MCF 10A (cell line): ENCODE measurements around the gene POU4F3. TPM values are rescaled to one million over a fixed set of nuclear protein-coding genes. Genes with fewer than 3 reads are reported as not detected.

Source experiments
- BruUV-seq: library from RNA; stranded (reverse); fragments of 400-500 nt; replicated peaks from 2 replicates; lab custom pipeline; 2021; lab: Mats Ljungman, UMichigan
- CTCF ChIA-PET: fragments of 300-600 bp; sonication (Branson Sonifier 250); formaldehyde crosslinking; extraction: SDS; loops from one replicate; lab custom pipeline; 2021; ENCODE audit warnings: antibody characterized with exemption, inconsistent platforms; lab: Yijun Ruan, JAX
- POLR2A ChIA-PET: fragments of 300-600, 350-650 bp; sonication (Branson Sonifier 250); formaldehyde crosslinking; extraction: SDS; loops from one replicate; lab custom pipeline; 2020; ENCODE audit warnings: antibody characterized with exemption, inconsistent platforms; lab: Yijun Ruan, JAX
- DNase-seq: peaks from one replicate; pipeline ENCODE4 v3.0.0-alpha.2; 2018; ENCODE audit not compliant: unreplicated experiment
- H3K27ac Mint-ChIP-seq: one replicate; pipeline ENCODE4 v1.8.0; 2022; ENCODE audit warnings: mild to moderate bottlenecking, low read depth, mixed read lengths; ENCODE audit not compliant: unreplicated experiment
- H3K27me3 Mint-ChIP-seq: one replicate; pipeline ENCODE4 v1.8.0; 2022; ENCODE audit warnings: mixed read lengths; ENCODE audit not compliant: insufficient read depth, unreplicated experiment
- H3K36me3 Mint-ChIP-seq: one replicate; pipeline ENCODE4 v1.8.0; 2022; ENCODE audit warnings: mild to moderate bottlenecking, moderate library complexity, mixed read lengths; ENCODE audit not compliant: insufficient read depth, unreplicated experiment
- H3K4me1 Mint-ChIP-seq: one replicate; pipeline ENCODE4 v1.8.0; 2022; ENCODE audit warnings: mixed read lengths; ENCODE audit not compliant: insufficient read depth, unreplicated experiment
- H3K4me3 Mint-ChIP-seq: one replicate; pipeline ENCODE4 v1.8.0; 2022; ENCODE audit warnings: mild to moderate bottlenecking, moderate library complexity, mixed read lengths; ENCODE audit not compliant: unreplicated experiment
- H3K9me3 Mint-ChIP-seq: one replicate; pipeline ENCODE4 v1.8.0; 2022; ENCODE audit warnings: mixed read lengths; ENCODE audit not compliant: unreplicated experiment
- intact Hi-C: fragments of 100-400 bp; cut with micrococcal nuclease; formaldehyde crosslinking; loops from 2 replicates; pipeline ENCODE4 v1.14.1; 2022
- total RNA-seq: library from RNA; stranded (reverse); gene quantifications from 2 replicates; pipeline ENCODE4 v1.2.3, GENCODE V29; 2022
- TF ChIP-seq, protein P1 (sequence below): fragments of 200-600 bp; IDR thresholded peaks from one replicate; pipeline ENCODE4 v1.8.0; 2022; ENCODE audit warnings: antibody characterized with exemption, mild to moderate bottlenecking; ENCODE audit not compliant: unreplicated experiment

The POU4F3 gene
- total RNA-seq, 1 experiment from 2014 or later, result 0.16 TPM

DNA sequence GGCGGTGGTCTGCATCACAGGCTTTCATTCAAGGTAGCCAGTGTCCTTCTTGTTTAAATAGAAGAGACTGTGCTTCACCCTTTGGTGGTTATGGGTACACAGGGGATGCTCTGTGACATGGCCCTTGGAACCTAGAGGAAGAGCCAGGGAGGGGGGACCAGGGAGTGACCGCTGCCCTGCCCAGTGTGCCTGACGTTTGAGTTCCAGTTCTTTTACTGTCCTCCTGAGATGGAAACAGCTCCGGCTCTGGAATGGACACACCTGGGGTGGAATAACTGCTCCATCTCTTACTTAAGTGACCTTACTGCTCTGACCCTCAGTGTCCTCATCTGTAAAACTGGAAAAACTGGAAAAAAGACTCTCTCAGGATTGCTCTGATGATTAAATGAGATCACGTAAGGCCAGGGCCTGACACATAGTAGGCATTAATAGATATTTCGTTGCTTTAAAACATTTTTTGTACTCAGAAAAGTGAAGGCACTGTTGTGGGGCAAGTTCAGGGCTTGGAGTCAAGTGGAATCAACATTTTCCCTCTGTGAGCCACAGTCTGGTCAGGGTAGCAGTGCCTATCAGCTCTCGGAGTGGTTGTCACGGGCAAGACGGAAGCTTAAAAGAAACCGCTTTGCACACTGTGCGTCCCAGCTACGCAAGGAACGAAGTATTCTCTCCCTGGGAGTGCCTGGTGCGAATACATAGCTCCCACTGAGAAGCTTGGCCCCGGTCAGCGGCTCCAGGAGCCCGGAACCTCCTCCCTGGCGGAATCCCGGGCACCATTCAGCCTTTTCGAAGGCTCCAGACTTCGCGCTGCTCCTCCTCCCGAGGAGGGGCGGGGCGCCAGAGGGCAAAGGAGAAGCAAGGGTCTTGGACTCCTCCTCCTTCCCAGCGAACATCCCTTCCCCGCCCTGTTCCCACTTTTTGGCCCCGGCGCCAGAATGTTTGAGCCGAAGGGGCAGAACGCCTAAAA, 5.8 kb downstream of the POU4F3 start:
- DNase-seq, result no peak
- no TSS peak for BruUV-seq
- TF ChIP-seq, protein P1, sequence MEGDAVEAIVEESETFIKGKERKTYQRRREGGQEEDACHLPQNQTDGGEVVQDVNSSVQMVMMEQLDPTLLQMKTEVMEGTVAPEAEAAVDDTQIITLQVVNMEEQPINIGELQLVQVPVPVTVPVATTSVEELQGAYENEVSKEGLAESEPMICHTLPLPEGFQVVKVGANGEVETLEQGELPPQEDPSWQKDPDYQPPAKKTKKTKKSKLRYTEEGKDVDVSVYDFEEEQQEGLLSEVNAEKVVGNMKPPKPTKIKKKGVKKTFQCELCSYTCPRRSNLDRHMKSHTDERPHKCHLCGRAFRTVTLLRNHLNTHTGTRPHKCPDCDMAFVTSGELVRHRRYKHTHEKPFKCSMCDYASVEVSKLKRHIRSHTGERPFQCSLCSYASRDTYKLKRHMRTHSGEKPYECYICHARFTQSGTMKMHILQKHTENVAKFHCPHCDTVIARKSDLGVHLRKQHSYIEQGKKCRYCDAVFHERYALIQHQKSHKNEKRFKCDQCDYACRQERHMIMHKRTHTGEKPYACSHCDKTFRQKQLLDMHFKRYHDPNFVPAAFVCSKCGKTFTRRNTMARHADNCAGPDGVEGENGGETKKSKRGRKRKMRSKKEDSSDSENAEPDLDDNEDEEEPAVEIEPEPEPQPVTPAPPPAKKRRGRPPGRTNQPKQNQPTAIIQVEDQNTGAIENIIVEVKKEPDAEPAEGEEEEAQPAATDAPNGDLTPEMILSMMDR, result no peak
- intact Hi-C loops, result no loop called here
- POLR2A ChIA-PET, result interaction anchor here (0.5 kb wide), 1 partner anchor 104 kb away, joined by 3 read pairs; no protein-coding TSS in a partner anchor
- H3K36me3 Mint-ChIP-seq, result no peaks in the 10 kb centered on the region
- no peaks in the 10 kb centered on the region for H3K4me1 Mint-ChIP-seq
- H3K27ac Mint-ChIP-seq, result no peak overlapping the region
- CTCF ChIA-PET, result interaction anchor here (1.1 kb wide), 1 partner anchor 13 kb away, joined by 3 read pairs; no protein-coding TSS in a partner anchor
- H3K27me3 Mint-ChIP-seq, result peaks cover 79% of the 10 kb centered on the region
- H3K9me3 Mint-ChIP-seq, result no peaks in the 10 kb centered on the region
- H3K4me3 Mint-ChIP-seq, result no peak overlapping the region

DNA sequence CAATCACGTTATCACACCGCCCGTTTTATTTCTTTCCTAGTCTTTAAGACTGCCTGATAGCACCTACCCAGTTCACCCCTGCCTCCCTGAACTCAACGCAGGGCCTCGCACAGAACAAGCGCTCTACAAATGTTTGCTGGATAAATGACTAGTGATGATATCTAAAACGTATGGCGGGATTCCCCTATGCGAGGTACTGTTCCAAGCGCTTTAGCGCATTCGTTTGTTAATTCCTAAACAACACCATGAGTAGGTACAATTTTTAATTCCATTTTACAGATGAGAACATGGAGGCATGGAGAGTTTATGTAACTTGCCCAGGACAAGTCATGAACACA, 6.6 kb downstream of the POU4F3 start:
- no peaks in the 10 kb centered on the region for H3K36me3 Mint-ChIP-seq
- H3K27me3 Mint-ChIP-seq, result peaks cover 71% of the 10 kb centered on the region
- no peak overlapping the region for H3K27ac Mint-ChIP-seq
- no peak overlapping the region for H3K4me3 Mint-ChIP-seq
- H3K9me3 Mint-ChIP-seq, result no peaks in the 10 kb centered on the region
- intact Hi-C loops, result no loop called here
- DNase-seq, result no peak
- BruUV-seq, result no TSS peak
- H3K4me1 Mint-ChIP-seq, result no peaks in the 10 kb centered on the region
- ChIA-PET CTCF (interaction anchor here (1.1 kb wide), 1 partner anchor 13 kb away, joined by 3 read pairs; no protein-coding TSS in a partner anchor), POLR2A (interaction anchor here (0.5 kb wide), 1 partner anchor 103 kb away, joined by 3 read pairs; no protein-coding TSS in a partner anchor)
- TF ChIP-seq, protein P1, result no peak

DNA sequence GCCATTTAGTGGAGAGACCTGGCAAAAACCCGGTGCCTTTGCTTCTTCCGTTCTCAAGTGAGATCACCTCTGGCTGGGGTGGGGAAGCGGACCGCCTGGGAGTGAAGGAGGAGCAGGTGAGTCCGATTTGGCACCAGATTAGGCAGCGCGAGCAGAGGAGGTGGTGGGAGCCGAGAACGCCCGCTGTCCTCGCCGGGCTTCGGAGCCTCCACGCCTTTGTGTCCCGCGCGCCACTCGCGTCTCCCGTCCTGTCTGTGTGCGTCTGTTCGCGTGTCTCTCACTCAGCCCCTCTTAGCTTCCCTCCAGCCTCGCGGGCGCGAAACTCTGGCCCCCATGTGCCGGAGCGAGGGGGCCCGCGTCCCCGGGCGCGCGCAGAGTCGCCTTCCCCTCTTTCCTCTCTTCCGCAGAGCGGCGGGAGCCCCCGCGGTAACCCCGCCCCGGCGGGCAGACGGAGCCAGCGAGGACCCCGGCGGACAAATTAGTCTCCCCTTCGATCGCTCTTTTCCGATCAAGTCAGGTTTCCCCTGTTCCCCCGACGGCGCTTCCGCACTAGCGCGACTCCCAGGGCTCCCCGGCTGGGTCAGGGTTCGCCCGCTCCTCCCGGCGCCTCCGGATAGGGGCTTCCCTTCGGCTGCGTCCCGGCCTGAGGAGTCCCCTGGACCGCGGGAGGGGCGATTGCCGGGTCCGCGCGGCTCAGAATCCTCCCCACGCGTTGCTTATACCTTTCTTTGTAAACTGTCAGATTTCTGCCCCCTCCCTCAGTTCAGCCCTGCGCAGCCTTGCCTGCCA, 7.1 kb downstream of the POU4F3 start:
- intact Hi-C loops, result no loop called here
- Mint-ChIP-seq H3K9me3 (no peaks in the 10 kb centered on the region), H3K27me3 (peaks cover 65% of the 10 kb centered on the region), H3K27ac (no peak overlapping the region), H3K36me3 (no peaks in the 10 kb centered on the region), H3K4me3 (no peak overlapping the region), H3K4me1 (no peaks in the 10 kb centered on the region)
- no TSS peak for BruUV-seq
- CTCF ChIA-PET, result no interaction called here
- POLR2A ChIA-PET, result no interaction called here
- no peak for DNase-seq
- TF ChIP-seq, protein P1, result no peak

DNA sequence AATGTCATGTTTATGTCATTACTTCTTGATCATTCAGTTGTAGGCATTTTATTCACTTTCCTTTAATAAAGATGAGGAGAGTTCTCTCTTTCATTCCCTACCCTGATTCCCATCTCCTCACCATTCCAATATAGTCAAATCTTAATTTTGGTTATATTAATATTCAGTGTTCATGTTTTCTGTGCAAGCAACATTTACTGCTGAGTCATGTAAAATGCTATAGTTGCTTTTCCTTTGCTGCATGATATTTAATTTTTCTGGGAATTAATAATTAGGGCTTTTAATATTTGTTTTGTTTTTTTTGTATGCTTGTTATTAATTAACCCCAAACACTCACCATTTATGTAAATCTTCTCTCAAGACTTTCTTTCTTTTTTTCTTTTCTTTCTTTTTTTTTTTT, 18.5 kb downstream of the POU4F3 start:
- no TSS peak for BruUV-seq
- Mint-ChIP-seq H3K27me3 (peaks cover 11% of the 10 kb centered on the region), H3K4me3 (no peak overlapping the region), H3K36me3 (no peaks in the 10 kb centered on the region), H3K9me3 (no peaks in the 10 kb centered on the region), H3K4me1 (no peaks in the 10 kb centered on the region), H3K27ac (no peak overlapping the region)
- ChIA-PET CTCF (no interaction called here), POLR2A (interaction anchor here (0.6 kb wide), 1 partner anchor 31 kb away, joined by 3 read pairs; no protein-coding TSS in a partner anchor)
- TF ChIP-seq, protein P1, result no peak
- intact Hi-C loops, result no loop called here
- no peak for DNase-seq
